ENCODE data around the gene SNAI3. TPM values are rescaled to one million over a fixed set of nuclear protein-coding genes. Genes with fewer than 3 reads are reported as not detected.

SNAI3 gene
- total RNA-seq, 1 donor from 2014 or later, result 7.0 TPM

- H3K4me1 ChIP-seq, result peaks cover 15% of the 10 kb centered on the region
- H3K36me3 ChIP-seq, result peaks cover 45% of the 10 kb centered on the region
- no peak for ATAC-seq
- no peaks in the 10 kb centered on the region for H3K9me3 ChIP-seq
- no peaks in the 10 kb centered on the region for H3K27me3 ChIP-seq
- intact Hi-C loops (cut with DNase I), result no loop called here
- H3K4me3 ChIP-seq, result no peak overlapping the region
- H3K27ac ChIP-seq, result no peak overlapping the region
- TF ChIP-seq, protein P1, sequence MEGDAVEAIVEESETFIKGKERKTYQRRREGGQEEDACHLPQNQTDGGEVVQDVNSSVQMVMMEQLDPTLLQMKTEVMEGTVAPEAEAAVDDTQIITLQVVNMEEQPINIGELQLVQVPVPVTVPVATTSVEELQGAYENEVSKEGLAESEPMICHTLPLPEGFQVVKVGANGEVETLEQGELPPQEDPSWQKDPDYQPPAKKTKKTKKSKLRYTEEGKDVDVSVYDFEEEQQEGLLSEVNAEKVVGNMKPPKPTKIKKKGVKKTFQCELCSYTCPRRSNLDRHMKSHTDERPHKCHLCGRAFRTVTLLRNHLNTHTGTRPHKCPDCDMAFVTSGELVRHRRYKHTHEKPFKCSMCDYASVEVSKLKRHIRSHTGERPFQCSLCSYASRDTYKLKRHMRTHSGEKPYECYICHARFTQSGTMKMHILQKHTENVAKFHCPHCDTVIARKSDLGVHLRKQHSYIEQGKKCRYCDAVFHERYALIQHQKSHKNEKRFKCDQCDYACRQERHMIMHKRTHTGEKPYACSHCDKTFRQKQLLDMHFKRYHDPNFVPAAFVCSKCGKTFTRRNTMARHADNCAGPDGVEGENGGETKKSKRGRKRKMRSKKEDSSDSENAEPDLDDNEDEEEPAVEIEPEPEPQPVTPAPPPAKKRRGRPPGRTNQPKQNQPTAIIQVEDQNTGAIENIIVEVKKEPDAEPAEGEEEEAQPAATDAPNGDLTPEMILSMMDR (IDR thresholded peaks at IDR 0.05), result no peak
- DNase-seq, result no peak
Observed at GRCh38 chr16:88632587-88632930, 53.7 kb downstream of the SNAI3 start.

GRCh38 chr16:88631920-88632586 is 54.3 kb downstream of the SNAI3 start:
- DNase-seq (no peak), ATAC-seq (no peak)
- Histone ChIP-seq H3K27ac (no peak overlapping the region), H3K36me3 (peaks cover 50% of the 10 kb centered on the region), H3K9me3 (no peaks in the 10 kb centered on the region), H3K4me1 (peaks cover 15% of the 10 kb centered on the region), H3K27me3 (no peaks in the 10 kb centered on the region), H3K4me3 (no peak overlapping the region)
- TF ChIP-seq, protein P1 (IDR thresholded peaks at IDR 0.05), result no peak
- intact Hi-C loops (cut with DNase I), result no loop called here

GRCh38 chr16:88631384-88631783 is 54.9 kb downstream of the SNAI3 start:
- DNase-seq (no peak), ATAC-seq (no peak)
- Histone ChIP-seq H3K4me1 (peaks cover 15% of the 10 kb centered on the region), H3K27me3 (no peaks in the 10 kb centered on the region), H3K9me3 (no peaks in the 10 kb centered on the region), H3K36me3 (peaks cover 57% of the 10 kb centered on the region), H3K27ac (no peak overlapping the region), H3K4me3 (no peak overlapping the region)
- TF ChIP-seq, protein P1 (IDR thresholded peaks at IDR 0.05), result no peak
- intact Hi-C loops (cut with DNase I), result no loop called here

DNA sequence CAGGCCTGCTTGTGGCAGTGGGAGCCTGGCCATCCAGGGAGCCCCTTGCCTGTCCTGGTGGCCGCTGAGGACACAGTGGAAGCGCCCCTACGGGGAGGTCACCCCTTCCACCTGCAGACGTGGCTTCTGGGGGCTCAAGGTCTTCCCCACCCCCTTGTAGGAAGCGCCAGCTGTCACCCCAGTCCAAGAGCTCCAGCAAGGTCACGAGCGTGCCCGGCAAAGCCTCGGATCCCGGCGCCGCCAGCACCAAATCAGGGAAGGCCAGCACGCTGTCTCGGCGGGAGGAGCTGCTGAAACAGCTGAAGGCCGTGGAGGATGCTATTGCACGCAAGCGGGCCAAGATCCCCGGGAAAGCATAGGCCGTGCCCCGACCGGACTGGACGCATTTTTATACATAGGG is 55.4 kb downstream of the SNAI3 start:
- Histone ChIP-seq H3K27me3 (no peaks in the 10 kb centered on the region), H3K9me3 (no peaks in the 10 kb centered on the region), H3K4me1 (peaks cover 15% of the 10 kb centered on the region), H3K4me3 (no peak overlapping the region), H3K36me3 (peaks cover 60% of the 10 kb centered on the region), H3K27ac (no peak overlapping the region)
- intact Hi-C loops (cut with DNase I), result no loop called here
- TF ChIP-seq, protein P1 (IDR thresholded peaks at IDR 0.05), result no peak
- no peak for ATAC-seq
- DNase-seq, result no peak

GRCh38 chr16:88630433-88630832 is 55.9 kb downstream of the SNAI3 start:
- intact Hi-C loops (cut with DNase I), result no loop called here
- Histone ChIP-seq H3K4me3 (no peak overlapping the region), H3K27me3 (no peaks in the 10 kb centered on the region), H3K27ac (no peak overlapping the region), H3K4me1 (peaks cover 15% of the 10 kb centered on the region), H3K9me3 (no peaks in the 10 kb centered on the region), H3K36me3 (peaks cover 64% of the 10 kb centered on the region)
- ATAC-seq (no peak), DNase-seq (no peak)
- TF ChIP-seq, protein P1 (IDR thresholded peaks at IDR 0.05), result no peak

GRCh38 chr16:88629835-88630234 is 56.5 kb downstream of the SNAI3 start:
- H3K4me3 ChIP-seq, result no peak overlapping the region
- H3K36me3 ChIP-seq, result peaks cover 70% of the 10 kb centered on the region
- ATAC-seq, result no peak
- H3K27ac ChIP-seq, result no peak overlapping the region
- H3K4me1 ChIP-seq, result peaks cover 9% of the 10 kb centered on the region
- TF ChIP-seq, protein P1 (IDR thresholded peaks at IDR 0.05), result no peak
- H3K9me3 ChIP-seq, result no peaks in the 10 kb centered on the region
- no peaks in the 10 kb centered on the region for H3K27me3 ChIP-seq
- no peak for DNase-seq
- intact Hi-C loops (cut with DNase I), result no loop called here

All from upper lobe of right lung (tissue), 1 donor.